Prostate gland (tissue), 2 donors: ENCODE data around the gene UBL5. TPM values are rescaled to one million over a fixed set of nuclear protein-coding genes. Genes with fewer than 3 reads are reported as not detected.
"Not testable (repeated sequence)": the region's sequence is repeated elsewhere in the genome, so short reads cannot be mapped to it uniquely, and the experiment has no call there.

ENCODE experiments used
- DNase-seq: peaks from one replicate; pipeline ENCODE4 v3.0.0-alpha.2; 2019; ENCODE audit warnings: low spot score
- H3K27ac ChIP-seq, 2 donors: fragments of 200-600 bp; sonication (generic); 2 replicates each; pipeline ENCODE4 v1.5.1; 2017 to 2019
- H3K27me3 ChIP-seq: fragments of 200-600 bp; sonication (generic); replicated peaks from 2 replicates; pipeline ENCODE4 v1.5.1; 2019; ENCODE audit not compliant: insufficient read depth
- H3K36me3 ChIP-seq, 2 donors: fragments of 200-600 bp; sonication (generic); 1 replicate in 1 of 2; 2 replicates in 1 of 2; pipeline versions ENCODE4 v1.5.1 to v1.8.1; 2017 to 2019
- H3K4me1 ChIP-seq: fragments of 200-600 bp; sonication (generic); replicated peaks from 2 replicates; pipeline ENCODE4 v1.5.1; 2019
- H3K4me3 ChIP-seq, 2 donors: fragments of 200-600 bp; sonication (generic); 2 replicates each; pipeline ENCODE4 v1.5.1; 2017 to 2019
- H3K9me3 ChIP-seq: fragments of 200-600 bp; sonication (generic); 2 replicates; pipeline ENCODE4 v1.5.1; 2017
- POLR2A ChIP-seq: fragments of 450-650 bp; IDR thresholded peaks from one replicate; pipeline ENCODE4 v1.6.1; 2016; ENCODE audit warnings: antibody characterized with exemption, mild to moderate bottlenecking
- POLR2AphosphoS5 ChIP-seq: sonication (generic); formaldehyde crosslinking; IDR thresholded peaks from one replicate; pipeline ENCODE4 v1.6.1; 2017; ENCODE audit warnings: antibody characterized with exemption
- WGBS: methylation state at CpG from one replicate; pipeline ENCODE4 v1.1.5; 2018; 5-methylcytosine and 5-hydroxymethylcytosine counted together
- intact Hi-C: fragments of 100-400 bp; cut with DNase I; formaldehyde crosslinking; loops from one replicate; pipeline ENCODE4 v1.14.2; 2022
- total RNA-seq, 2 donors: library from RNA; depleted of rRNA; stranded (reverse); fragments of >200 nt; gene quantifications; one replicate each; pipeline ENCODE4 v1.1.0, GENCODE V29; 2016
- TF ChIP-seq, protein P1 (sequence below), 4 experiments: fragments of 200-600 bp in 2 of 4; fragments of 450-650 bp in 2 of 4; sonication (generic) in 2 of 4; IDR thresholded peaks; 1 replicate in 3 of 4; 2 replicates in 1 of 4; pipeline ENCODE4 v1.5.1; 2016 to 2019; ENCODE audit warnings: antibody characterized with exemption in 4 of 4, mild to moderate bottlenecking in 2 of 4, moderate library complexity in 2 of 4

Gene UBL5
- total RNA-seq, 2 donors from 2014 or later = 543 to 675 TPM

DNA sequence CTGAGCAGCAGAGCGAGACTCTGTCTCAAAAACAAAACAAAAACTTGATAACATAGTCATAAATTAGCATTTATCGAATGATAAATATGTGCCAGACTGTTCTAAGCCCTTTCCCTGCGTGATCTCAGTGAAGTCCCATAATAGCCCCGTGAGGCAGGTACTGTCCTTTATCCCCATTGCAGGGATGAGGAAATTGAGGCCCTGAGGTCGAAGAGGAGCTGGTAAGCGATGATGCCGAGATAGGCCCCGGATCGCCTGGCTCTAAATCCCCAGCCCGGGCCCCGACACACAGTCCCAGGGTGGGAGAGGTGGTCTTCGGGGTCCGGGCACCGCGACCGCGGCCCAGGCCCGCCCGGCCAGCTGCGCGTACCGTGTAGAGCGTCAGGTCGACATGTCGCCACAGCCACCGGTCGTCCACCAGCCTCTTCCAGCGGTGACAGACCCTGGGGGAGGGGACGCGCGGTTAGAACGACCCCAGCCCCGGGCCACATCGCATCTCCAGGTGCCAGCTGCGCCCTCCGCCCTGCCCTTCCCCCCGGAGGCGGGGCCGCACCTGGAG lies 9.5 kb upstream of the UBL5 start:
- H3K27ac ChIP-seq = peak overlapping the region; percentile 92 to 98
- no peak for DNase-seq
- intact Hi-C loops = loop anchor here (2.0 kb wide), 1 partner anchor 27 kb away; no protein-coding TSS in a partner anchor
- 4% methylated on average over 39 of the region's 39 CpGs for WGBS
- H3K9me3 ChIP-seq = no peaks in the 10 kb centered on the region
- TF ChIP-seq, protein P1, sequence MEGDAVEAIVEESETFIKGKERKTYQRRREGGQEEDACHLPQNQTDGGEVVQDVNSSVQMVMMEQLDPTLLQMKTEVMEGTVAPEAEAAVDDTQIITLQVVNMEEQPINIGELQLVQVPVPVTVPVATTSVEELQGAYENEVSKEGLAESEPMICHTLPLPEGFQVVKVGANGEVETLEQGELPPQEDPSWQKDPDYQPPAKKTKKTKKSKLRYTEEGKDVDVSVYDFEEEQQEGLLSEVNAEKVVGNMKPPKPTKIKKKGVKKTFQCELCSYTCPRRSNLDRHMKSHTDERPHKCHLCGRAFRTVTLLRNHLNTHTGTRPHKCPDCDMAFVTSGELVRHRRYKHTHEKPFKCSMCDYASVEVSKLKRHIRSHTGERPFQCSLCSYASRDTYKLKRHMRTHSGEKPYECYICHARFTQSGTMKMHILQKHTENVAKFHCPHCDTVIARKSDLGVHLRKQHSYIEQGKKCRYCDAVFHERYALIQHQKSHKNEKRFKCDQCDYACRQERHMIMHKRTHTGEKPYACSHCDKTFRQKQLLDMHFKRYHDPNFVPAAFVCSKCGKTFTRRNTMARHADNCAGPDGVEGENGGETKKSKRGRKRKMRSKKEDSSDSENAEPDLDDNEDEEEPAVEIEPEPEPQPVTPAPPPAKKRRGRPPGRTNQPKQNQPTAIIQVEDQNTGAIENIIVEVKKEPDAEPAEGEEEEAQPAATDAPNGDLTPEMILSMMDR (IDR thresholded peaks at IDR 0.05) = no peak
- no peak for TF ChIP-seq POLR2AphosphoS5
- no peak for TF ChIP-seq POLR2A
- no peaks in the 10 kb centered on the region for H3K36me3 ChIP-seq
- H3K27me3 ChIP-seq = no peaks in the 10 kb centered on the region
- H3K4me3 ChIP-seq = peak overlapping the region; percentile 58 to 97
- H3K4me1 ChIP-seq = peaks cover 7% of the 10 kb centered on the region

DNA sequence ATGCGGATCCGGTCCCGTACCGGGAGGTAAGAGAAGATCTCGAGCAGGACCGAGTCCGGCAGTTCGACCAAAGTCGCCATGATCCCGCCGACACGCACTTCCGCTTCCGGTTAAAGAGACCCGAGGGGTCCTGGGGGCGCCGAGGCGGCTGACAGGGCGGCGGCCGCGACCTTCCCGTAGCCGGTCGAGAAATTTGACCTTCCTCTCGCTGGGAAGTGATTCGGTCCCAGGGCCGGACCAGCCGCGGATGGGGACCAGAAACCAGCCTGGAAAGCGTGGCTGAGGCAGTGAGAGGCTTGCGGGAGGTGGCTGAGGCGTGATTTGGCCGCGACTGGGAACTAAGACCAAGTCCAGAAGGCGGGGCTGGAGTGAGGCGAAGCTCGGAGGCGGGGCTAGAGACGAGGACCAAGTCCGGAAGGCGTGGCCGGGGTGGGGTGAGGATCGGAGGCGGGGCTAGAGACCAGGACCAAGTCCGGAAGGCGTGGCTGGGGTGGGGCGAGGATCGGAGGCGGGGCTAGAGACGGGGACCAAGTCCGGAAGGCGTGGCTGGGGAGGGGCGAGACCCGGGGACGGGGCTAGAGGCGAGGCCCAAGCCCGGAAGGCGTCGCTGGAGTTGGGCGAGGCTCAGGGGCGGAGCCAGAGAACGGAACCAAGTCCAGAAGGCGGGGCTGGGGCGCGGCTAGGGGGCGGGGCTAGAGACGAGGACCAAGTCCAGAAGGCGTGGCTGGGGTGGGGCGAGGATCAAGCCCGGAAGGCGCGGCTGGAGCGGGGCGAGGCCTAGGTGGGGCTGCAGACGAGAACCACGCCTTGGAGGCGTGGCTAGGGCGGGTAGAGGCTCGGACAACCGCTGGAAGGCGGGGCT lies 8.8 kb upstream of the UBL5 start, which contains the start of gene FBXL12:
TSS of gene FBXL12 (minus strand) at position 346 of the 862 bp plus-strand sequence. CDS start at position 80, 266 bp downstream.
- Histone ChIP-seq H3K27ac (peak within 1 kb of the TSS; percentile 92 to 98), H3K9me3 (no peaks in the 10 kb centered on the region), H3K4me3 (peak within 1 kb of the TSS; percentile 58 to 97), H3K4me1 (peaks cover 7% of the 10 kb centered on the region), H3K36me3 (no peaks in the 10 kb centered on the region), H3K27me3 (no peaks in the 10 kb centered on the region)
- TF ChIP-seq POLR2A = peak; percentile 91
- TF ChIP-seq, protein P1 (IDR thresholded peaks at IDR 0.05) = peak in 1 of 4 experiments; percentile 6
- peak; percentile 56 for TF ChIP-seq POLR2AphosphoS5
- under 1% methylated on average over 82 of the region's 82 CpGs for WGBS
- DNase-seq = peak; percentile 100
- intact Hi-C loops = loop anchor here (2.0 kb wide), 1 partner anchor 28 kb away; no protein-coding TSS in a partner anchor

DNA sequence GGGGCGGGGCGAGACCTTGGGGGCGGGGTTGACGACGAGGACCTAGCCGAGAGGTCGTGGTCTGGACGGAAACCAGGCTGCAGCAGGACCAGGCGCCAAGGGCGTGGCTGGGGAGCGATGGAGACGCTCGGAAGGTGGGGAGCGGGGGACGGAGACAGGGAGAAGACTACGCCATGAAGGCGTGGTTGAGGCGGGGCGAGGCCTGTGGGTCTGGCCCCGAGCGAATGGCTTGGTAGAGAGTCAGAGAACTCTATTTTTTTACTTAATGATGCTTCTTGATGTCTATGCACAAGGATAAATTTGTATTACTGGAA lies 8.2 kb upstream of the UBL5 start:
- H3K4me3 ChIP-seq = peak overlapping the region; percentile 13 to 58
- peaks cover 7% of the 10 kb centered on the region for H3K4me1 ChIP-seq
- intact Hi-C loops = loop anchor here (2.0 kb wide), 1 partner anchor 29 kb away; no protein-coding TSS in a partner anchor
- peak overlapping the region; percentile 92 to 98 for H3K27ac ChIP-seq
- 0% methylated on average over 21 of the region's 21 CpGs for WGBS
- TF ChIP-seq, protein P1 (IDR thresholded peaks at IDR 0.05) = no peak
- TF ChIP-seq POLR2AphosphoS5 = no peak
- TF ChIP-seq POLR2A = peak; percentile 29
- no peaks in the 10 kb centered on the region for H3K27me3 ChIP-seq
- no peaks in the 10 kb centered on the region for H3K9me3 ChIP-seq
- no peak for DNase-seq
- H3K36me3 ChIP-seq = no peaks in the 10 kb centered on the region

DNA sequence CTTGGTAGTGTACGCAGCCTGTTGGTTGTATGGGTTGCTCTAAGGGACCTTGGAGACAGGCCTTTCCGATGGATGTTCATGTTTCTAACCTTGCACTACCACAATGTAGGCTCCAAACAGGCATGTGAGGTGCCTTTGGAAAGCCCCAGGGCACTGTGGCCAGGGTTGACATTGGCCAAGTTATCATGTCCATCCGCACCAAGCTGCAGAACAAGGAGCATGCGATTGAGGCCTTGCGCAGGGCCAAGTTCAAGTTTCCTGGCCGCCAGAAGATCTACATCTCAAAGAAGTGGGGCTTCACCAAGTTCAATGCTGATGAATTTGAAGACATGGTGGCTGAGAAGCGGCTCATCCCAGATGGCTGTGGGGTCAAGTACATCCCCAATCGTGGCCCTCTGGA lies 7.7 kb upstream of the UBL5 start:
- H3K36me3 ChIP-seq, H3K4me1 ChIP-seq, intact Hi-C loops, H3K9me3 ChIP-seq, DNase-seq, H3K27me3 ChIP-seq: not testable (repeated sequence)
- 94% methylated on average over 8 of the region's 8 CpGs for WGBS
- peak overlapping the region in 1 of 2 donors; percentile 13 for H3K4me3 ChIP-seq
- peak overlapping the region; percentile 92 to 98 for H3K27ac ChIP-seq

DNA sequence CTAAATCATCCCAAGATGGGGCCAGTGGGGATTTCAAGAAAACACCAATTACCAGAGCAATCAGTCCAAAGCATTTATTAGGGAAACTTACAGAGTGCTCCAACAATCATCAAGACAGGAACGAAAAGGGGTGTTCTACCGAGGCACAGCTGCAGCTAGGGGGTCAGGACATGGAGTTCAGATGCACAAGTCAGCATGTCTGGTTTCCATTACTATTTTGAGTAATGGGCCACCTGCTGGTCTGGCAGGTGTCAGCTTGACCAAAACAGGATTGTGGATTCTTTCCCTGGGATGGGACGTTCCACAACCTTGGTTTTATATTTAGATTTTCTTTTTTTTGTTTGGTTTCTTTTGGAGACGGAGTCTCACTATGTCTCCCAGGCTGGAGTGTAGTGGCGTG lies 3.9 kb upstream of the UBL5 start:
- no peak for DNase-seq
- intact Hi-C loops = no loop called here
- WGBS = 81% methylated on average over 5 of the region's 5 CpGs
- Histone ChIP-seq H3K27me3 (no peaks in the 10 kb centered on the region), H3K4me3 (no peak overlapping the region), H3K9me3 (no peaks in the 10 kb centered on the region), H3K36me3 (no peaks in the 10 kb centered on the region), H3K27ac (no peak overlapping the region), H3K4me1 (peaks cover 6% of the 10 kb centered on the region)
- TF ChIP-seq, protein P1 (IDR thresholded peaks at IDR 0.05) = no peak
- TF ChIP-seq POLR2A (no peak), POLR2AphosphoS5 (no peak)
